PFSK-1 (cell line): Measurements from ENCODE around the gene TMEM156.

Experiments
- FOXP2 ChIP-seq: optimal IDR thresholded peaks from 2 replicates; pipeline ENCODE3; 2011; ENCODE audit warnings: borderline replicate concordance, control low read depth, inconsistent platforms; ENCODE audit not compliant: insufficient read depth; ENCODE audit errors: extremely low read length, extremely low read depth
- POLR2AphosphoS5 ChIP-seq: IDR thresholded peaks from 2 replicates; pipeline ENCODE4 v1.6.1; 2012; ENCODE audit warnings: low read depth, mild to moderate bottlenecking, control low read depth, low read length, moderate library complexity
- SIN3A ChIP-seq: IDR thresholded peaks from 2 replicates; pipeline ENCODE4 v1.6.1; 2012; ENCODE audit warnings: mild to moderate bottlenecking, low read length, moderate library complexity, borderline replicate concordance; ENCODE audit not compliant: insufficient read depth
- TAF1 ChIP-seq: IDR thresholded peaks from 2 replicates; pipeline ENCODE4 v1.6.1; 2012; ENCODE audit warnings: low read length, control low read depth, borderline replicate concordance; ENCODE audit not compliant: insufficient read depth
- TF ChIP-seq, protein P1 (sequence below), 2 experiments: IDR thresholded peaks; 2 replicates each; pipeline versions ENCODE4 v1.6.1 to v1.8.0; 2011 to 2012; ENCODE audit warnings: low read depth in 2 of 2, low read length in 2 of 2, control low read depth in 1 of 2, inconsistent platforms in 1 of 2, mild to moderate bottlenecking in 1 of 2, moderate library complexity in 1 of 2; ENCODE audit not compliant: insufficient read depth in 1 of 2

The TMEM156 gene

DNA sequence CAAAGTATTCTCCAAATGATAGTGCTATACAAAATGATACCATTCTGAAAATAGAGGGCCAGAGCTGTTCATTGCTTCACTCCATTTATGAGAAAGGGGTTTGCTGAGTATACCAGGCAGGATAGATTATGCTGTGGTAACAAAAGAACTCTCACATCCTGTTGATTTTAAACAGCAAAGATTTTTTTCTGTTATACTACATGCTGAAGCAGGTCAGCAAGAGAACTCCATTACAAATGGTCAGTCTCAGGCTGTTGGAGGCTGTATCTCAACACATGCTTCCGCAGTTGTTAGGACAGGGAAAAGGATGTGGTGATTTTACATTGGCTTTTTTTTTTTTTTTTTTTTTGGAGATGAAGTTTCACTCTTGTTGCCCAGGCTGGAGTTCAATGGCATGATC lies 16.1 kb upstream of the TMEM156 start:
- TF ChIP-seq, protein P1, sequence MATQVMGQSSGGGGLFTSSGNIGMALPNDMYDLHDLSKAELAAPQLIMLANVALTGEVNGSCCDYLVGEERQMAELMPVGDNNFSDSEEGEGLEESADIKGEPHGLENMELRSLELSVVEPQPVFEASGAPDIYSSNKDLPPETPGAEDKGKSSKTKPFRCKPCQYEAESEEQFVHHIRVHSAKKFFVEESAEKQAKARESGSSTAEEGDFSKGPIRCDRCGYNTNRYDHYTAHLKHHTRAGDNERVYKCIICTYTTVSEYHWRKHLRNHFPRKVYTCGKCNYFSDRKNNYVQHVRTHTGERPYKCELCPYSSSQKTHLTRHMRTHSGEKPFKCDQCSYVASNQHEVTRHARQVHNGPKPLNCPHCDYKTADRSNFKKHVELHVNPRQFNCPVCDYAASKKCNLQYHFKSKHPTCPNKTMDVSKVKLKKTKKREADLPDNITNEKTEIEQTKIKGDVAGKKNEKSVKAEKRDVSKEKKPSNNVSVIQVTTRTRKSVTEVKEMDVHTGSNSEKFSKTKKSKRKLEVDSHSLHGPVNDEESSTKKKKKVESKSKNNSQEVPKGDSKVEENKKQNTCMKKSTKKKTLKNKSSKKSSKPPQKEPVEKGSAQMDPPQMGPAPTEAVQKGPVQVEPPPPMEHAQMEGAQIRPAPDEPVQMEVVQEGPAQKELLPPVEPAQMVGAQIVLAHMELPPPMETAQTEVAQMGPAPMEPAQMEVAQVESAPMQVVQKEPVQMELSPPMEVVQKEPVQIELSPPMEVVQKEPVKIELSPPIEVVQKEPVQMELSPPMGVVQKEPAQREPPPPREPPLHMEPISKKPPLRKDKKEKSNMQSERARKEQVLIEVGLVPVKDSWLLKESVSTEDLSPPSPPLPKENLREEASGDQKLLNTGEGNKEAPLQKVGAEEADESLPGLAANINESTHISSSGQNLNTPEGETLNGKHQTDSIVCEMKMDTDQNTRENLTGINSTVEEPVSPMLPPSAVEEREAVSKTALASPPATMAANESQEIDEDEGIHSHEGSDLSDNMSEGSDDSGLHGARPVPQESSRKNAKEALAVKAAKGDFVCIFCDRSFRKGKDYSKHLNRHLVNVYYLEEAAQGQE (IDR thresholded peaks at IDR 0.05; ENCODE audit: insufficient read depth in 1 of 2, low read depth in 2 of 2, low read length in 2 of 2) = no peak
- TF ChIP-seq POLR2AphosphoS5 (no peak), FOXP2 (no peak), TAF1 (no peak), SIN3A (no peak)

DNA sequence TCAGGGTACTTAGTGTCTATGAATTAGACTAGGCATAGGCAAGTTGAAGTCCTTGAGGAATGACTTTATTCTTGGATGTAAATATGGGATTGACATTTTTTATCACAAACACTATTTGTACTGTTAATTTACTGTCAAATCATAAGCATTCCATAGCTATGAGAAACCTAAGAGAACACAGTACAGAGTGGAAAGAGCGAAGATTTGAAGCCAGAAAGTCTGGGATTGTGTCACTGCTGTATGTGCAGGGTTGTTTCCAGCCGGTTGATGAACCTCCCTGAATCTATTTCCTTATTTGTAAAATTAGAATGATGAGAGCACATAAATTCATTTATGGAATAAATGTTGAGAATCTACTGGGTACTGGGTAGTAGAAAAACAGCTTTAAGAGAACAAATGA lies 15.5 kb upstream of the TMEM156 start:
- TF ChIP-seq POLR2AphosphoS5 (no peak), TAF1 (no peak), FOXP2 (no peak), SIN3A (no peak)
- TF ChIP-seq, protein P1 (IDR thresholded peaks at IDR 0.05; ENCODE audit: insufficient read depth in 1 of 2, low read depth in 2 of 2, low read length in 2 of 2) = no peak

DNA sequence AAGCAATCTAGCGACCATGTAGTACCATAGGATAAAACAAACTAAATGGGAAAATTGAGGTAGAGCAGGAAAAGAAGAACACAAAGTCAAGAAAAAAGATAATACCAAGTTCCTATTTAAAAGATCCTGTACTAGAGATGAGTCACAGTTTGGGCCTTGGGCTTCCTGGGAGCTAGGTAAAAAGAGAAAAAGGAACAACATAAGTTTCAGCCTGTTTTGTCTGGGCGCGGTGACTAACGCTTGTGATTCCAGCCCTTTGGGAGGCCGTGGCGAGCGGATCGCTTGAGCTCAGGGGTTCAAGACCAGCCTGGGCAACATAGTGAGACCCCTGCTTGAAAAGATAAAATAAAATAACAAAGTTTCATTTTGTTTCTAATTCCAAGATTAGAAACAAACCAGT lies 14.0 kb upstream of the TMEM156 start:
- no peak for TF ChIP-seq POLR2AphosphoS5
- no peak for TF ChIP-seq TAF1
- TF ChIP-seq SIN3A = no peak
- TF ChIP-seq FOXP2 = no peak
- TF ChIP-seq, protein P1 (IDR thresholded peaks at IDR 0.05; ENCODE audit: insufficient read depth in 1 of 2, low read depth in 2 of 2, low read length in 2 of 2) = no peak

GRCh38 chr4:39045827-39046221 lies 13.6 kb upstream of the TMEM156 start:
- TF ChIP-seq FOXP2 (no peak), POLR2AphosphoS5 (no peak), TAF1 (no peak), SIN3A (no peak)
- TF ChIP-seq, protein P1 (IDR thresholded peaks at IDR 0.05; ENCODE audit: insufficient read depth in 1 of 2, low read depth in 2 of 2, low read length in 2 of 2) = no peak
